Naive thymus-derived CD4-positive, alpha-beta T cell (primary cell): Measurements from ENCODE around the gene KLHL17. TPM values are rescaled to one million over a fixed set of nuclear protein-coding genes. Genes with fewer than 3 reads are reported as not detected.

Experiments
- ATAC-seq: fragments of 150-1000 bp; cut with Tn5 transposase; 2 replicates; pipeline ENCODE4 v1.10.0; 2021; ENCODE audit warnings: mild to moderate bottlenecking, moderate library complexity
- CTCF ChIA-PET: fragments of 350-600 bp; sonication (Branson Sonifier 250); formaldehyde crosslinking; loops from one replicate; lab custom pipeline; 2021; ENCODE audit warnings: antibody characterized with exemption; lab: Charles Lee
- POLR2A ChIA-PET: fragments of 350-600 bp; sonication (Branson Sonifier 250); formaldehyde crosslinking; loops from one replicate; lab custom pipeline; 2021; ENCODE audit warnings: antibody characterized with exemption, inconsistent platforms; lab: Charles Lee
- DNase-seq, 9 donors: peaks; one replicate each; pipeline versions ENCODE4 v3.0.0 to v3.0.0-alpha.2; 2020 to 2022; ENCODE audit warnings: mixed read lengths in 1 of 9
- H3K27ac ChIP-seq: one replicate; pipeline ENCODE4 v1.7.0; 2013; ENCODE audit warnings: mild to moderate bottlenecking, low read depth, low read length, moderate library complexity
- H3K27me3 ChIP-seq, 2 donors: one replicate each; pipeline ENCODE4 v1.7.0; 2013; ENCODE audit warnings: low read length in 2 of 2, mild to moderate bottlenecking in 2 of 2, moderate library complexity in 2 of 2; ENCODE audit not compliant: control insufficient read depth in 2 of 2, insufficient read depth in 2 of 2
- H3K36me3 ChIP-seq, 3 experiments: 1 replicate in 2 of 3; 2 replicates in 1 of 3; pipeline ENCODE4 v1.7.0; 2013; ENCODE audit warnings: low read length in 3 of 3, mild to moderate bottlenecking in 3 of 3, moderate library complexity in 1 of 3; ENCODE audit not compliant: insufficient read depth in 3 of 3, control insufficient read depth in 2 of 3
- H3K4me1 ChIP-seq, 2 donors: one replicate each; pipeline ENCODE4 v1.7.0; 2013; ENCODE audit warnings: low read length in 2 of 2, mild to moderate bottlenecking in 2 of 2, moderate library complexity in 1 of 2; ENCODE audit not compliant: control insufficient read depth in 2 of 2, insufficient read depth in 2 of 2
- H3K4me3 ChIP-seq: 2 replicates; pipeline ENCODE4 v1.7.0; 2013; ENCODE audit warnings: mild to moderate bottlenecking, low read length
- H3K9me3 ChIP-seq, 3 experiments: 1 replicate in 2 of 3; 2 replicates in 1 of 3; pipeline ENCODE4 v1.7.0; 2013; ENCODE audit warnings: low read length in 3 of 3; ENCODE audit not compliant: control insufficient read depth in 2 of 3
- H3K27ac Mint-ChIP-seq, 9 donors: one replicate each; pipeline ENCODE4 v1.8.0; 2020 to 2022; ENCODE audit warnings: mixed read lengths in 9 of 9, mild to moderate bottlenecking in 8 of 9, moderate library complexity in 5 of 9, inconsistent platforms in 2 of 9
- H3K27me3 Mint-ChIP-seq, 5 donors: one replicate each; pipeline ENCODE4 v1.8.0; 2021 to 2022; ENCODE audit warnings: mixed read lengths in 5 of 5, mild to moderate bottlenecking in 1 of 5
- H3K36me3 Mint-ChIP-seq, 5 donors: one replicate each; pipeline ENCODE4 v1.8.0; 2020 to 2022; ENCODE audit warnings: mixed read lengths in 5 of 5, mild to moderate bottlenecking in 3 of 5, inconsistent platforms in 1 of 5
- H3K4me1 Mint-ChIP-seq, 7 donors: one replicate each; pipeline ENCODE4 v1.8.0; 2020 to 2022; ENCODE audit warnings: mixed read lengths in 7 of 7, mild to moderate bottlenecking in 3 of 7, inconsistent platforms in 1 of 7
- H3K4me3 Mint-ChIP-seq, 10 donors: one replicate each; pipeline ENCODE4 v1.8.0; 2020 to 2022; ENCODE audit warnings: mild to moderate bottlenecking in 10 of 10, mixed read lengths in 10 of 10, moderate library complexity in 6 of 10, inconsistent platforms in 2 of 10
- H3K9me3 Mint-ChIP-seq, 11 donors: one replicate each; pipeline ENCODE4 v1.8.0; 2020 to 2022; ENCODE audit warnings: mixed read lengths in 11 of 11, mild to moderate bottlenecking in 4 of 11, inconsistent platforms in 1 of 11, moderate library complexity in 1 of 11
- intact Hi-C, 2 donors: fragments of 100-400 bp; cut with micrococcal nuclease; formaldehyde crosslinking; loops; one replicate each; pipeline ENCODE4 v1.15.1; 2023
- polyA plus RNA-seq, 2 donors: library from polyadenylated mRNA; unstranded; fragments of 300-500 nt; fragmentation: Illumina TruSeq; gene quantifications; one replicate each; pipeline ENCODE4 v1.2.3, GENCODE V29; 2021
- total RNA-seq, 6 experiments: library from RNA in 5 of 6; stranded (reverse) in 5 of 6; gene quantifications; 1 replicate in 5 of 6; 2 replicates in 1 of 6; pipeline ENCODE4 v1.2.3 and lab custom pipeline; 2021 to 2026

Gene KLHL17
- total and polyA plus RNA-seq, 7 experiments from 2014 or later, result 0.58 to 34.2 (median 20.7) TPM

- ChIA-PET POLR2A (no interaction called here), CTCF (no interaction called here)
- Histone ChIP-seq H3K27ac (no peak overlapping the region), H3K36me3 (peaks cover 0 to 14% (median 0%) of the 10 kb centered on the region in 3 experiments), H3K27me3 (no peaks in the 10 kb centered on the region), H3K4me3 (no peak overlapping the region), H3K9me3 (no peaks in the 10 kb centered on the region), H3K4me1 (peaks cover 4 to 5% of the 10 kb centered on the region in 2 donors)
- DNase-seq (no peak), ATAC-seq (no peak)
- Mint-ChIP-seq H3K4me1 (peaks cover 0 to 14% (median 3%) of the 10 kb centered on the region in 7 donors), H3K36me3 (peaks cover 0 to 8% (median 0%) of the 10 kb centered on the region in 5 donors), H3K4me3 (peak overlapping the region in 1 of 10 donors; percentile 19), H3K27ac (no peak overlapping the region), H3K9me3 (peaks cover 0 to 2% (median 0%) of the 10 kb centered on the region in 11 donors), H3K27me3 (peaks cover 4 to 6% (median 5%) of the 10 kb centered on the region in 5 donors)
- intact Hi-C loops, result no loop called here
Measured at GRCh38 chr1:963746-964525, 3.6 kb downstream of the KLHL17 start.

- H3K9me3 Mint-ChIP-seq, result peaks cover 0 to 4% (median 0%) of the 10 kb centered on the region in 11 donors
- no peak overlapping the region for H3K27ac ChIP-seq
- POLR2A ChIA-PET, result no interaction called here
Measured at GRCh38 chr1:964691-965525, 4.5 kb downstream of the KLHL17 start.

GRCh38 chr1:965526-966134 lies 5.2 kb downstream of the KLHL17 start:
- H3K9me3 Mint-ChIP-seq, result peaks cover 0 to 4% (median 0%) of the 10 kb centered on the region in 11 donors
- peaks cover 4 to 15% (median 5%) of the 10 kb centered on the region in 5 donors for H3K27me3 Mint-ChIP-seq
- DNase-seq, result no peak
- Histone ChIP-seq H3K4me1 (peaks cover 4 to 5% of the 10 kb centered on the region in 2 donors), H3K9me3 (no peaks in the 10 kb centered on the region), H3K36me3 (peaks cover 0 to 12% (median 0%) of the 10 kb centered on the region in 3 experiments), H3K4me3 (no peak overlapping the region), H3K27ac (no peak overlapping the region), H3K27me3 (no peaks in the 10 kb centered on the region)
- ATAC-seq, result no peak
- peaks cover 0 to 14% (median 0%) of the 10 kb centered on the region in 7 donors for H3K4me1 Mint-ChIP-seq
- H3K27ac Mint-ChIP-seq, result no peak overlapping the region
- intact Hi-C loops, result no loop called here
- ChIA-PET CTCF (no interaction called here), POLR2A (no interaction called here)
- H3K36me3 Mint-ChIP-seq, result peaks cover 0 to 8% (median 0%) of the 10 kb centered on the region in 5 donors
- peak overlapping the region in 5 of 10 donors; percentile 38 to 83 (median 50) for H3K4me3 Mint-ChIP-seq

More at GRCh38 chr1:964691-965525, 4.5 kb downstream of the KLHL17 start:
- H3K27ac Mint-ChIP-seq, result no peak overlapping the region
- CTCF ChIA-PET, result no interaction called here
- Histone ChIP-seq H3K36me3 (peaks cover 0 to 12% (median 0%) of the 10 kb centered on the region in 3 experiments), H3K4me3 (no peak overlapping the region), H3K4me1 (peaks cover 4 to 5% of the 10 kb centered on the region in 2 donors), H3K9me3 (no peaks in the 10 kb centered on the region), H3K27me3 (no peaks in the 10 kb centered on the region)
- no peak for DNase-seq
- no peak for ATAC-seq
- H3K27me3 Mint-ChIP-seq, result peaks cover 4 to 15% (median 5%) of the 10 kb centered on the region in 5 donors
- H3K36me3 Mint-ChIP-seq, result peaks cover 0 to 8% (median 0%) of the 10 kb centered on the region in 5 donors
- peak overlapping the region in 6 of 10 donors; percentile 20 to 83 (median 44) for H3K4me3 Mint-ChIP-seq
- H3K4me1 Mint-ChIP-seq, result peaks cover 0 to 14% (median 0%) of the 10 kb centered on the region in 7 donors
- intact Hi-C loops, result no loop called here

GRCh38 chr1:966135-966703 lies 5.8 kb downstream of the KLHL17 start, which contains the start of gene PLEKHN1:
Gene PLEKHN1 (plus strand): TSS chr1:966482. CDS start chr1:966532, 50 bp downstream.
- peaks cover 4 to 15% (median 5%) of the 10 kb centered on the region in 5 donors for H3K27me3 Mint-ChIP-seq
- Histone ChIP-seq H3K36me3 (peaks cover 0 to 12% (median 0%) of the 10 kb centered on the region in 3 experiments), H3K27me3 (no peaks in the 10 kb centered on the region), H3K27ac (peak within 1 kb of the TSS; percentile 36), H3K4me3 (peak within 1 kb of the TSS; percentile 78), H3K9me3 (no peaks in the 10 kb centered on the region), H3K4me1 (peaks cover 4 to 5% of the 10 kb centered on the region in 2 donors)
- POLR2A ChIA-PET, result no interaction called here
- peak within 1 kb of the TSS; percentile 51 to 91 (median 79) for H3K4me3 Mint-ChIP-seq
- H3K9me3 Mint-ChIP-seq, result peaks cover 0 to 4% (median 0%) of the 10 kb centered on the region in 11 donors
- peak; percentile 47 for ATAC-seq
- H3K27ac Mint-ChIP-seq, result peak within 1 kb of the TSS in 1 of 9 donors; percentile 86
- CTCF ChIA-PET, result interaction anchor here (1.7 kb wide), 1 partner anchor 10 kb away, joined by 8 read pairs; no protein-coding TSS in a partner anchor
- H3K4me1 Mint-ChIP-seq, result peaks cover 0 to 14% (median 0%) of the 10 kb centered on the region in 7 donors
- DNase-seq, result peak in 1 of 9 donors; percentile 47
- peaks cover 0 to 8% (median 0%) of the 10 kb centered on the region in 5 donors for H3K36me3 Mint-ChIP-seq
- intact Hi-C loops, result no loop called here

- intact Hi-C loops, result loop anchor here in 1 of 2 donors (1.0 kb wide), 1 partner anchor 8 kb away; the partner anchor contains the start of gene NOC2L
- H3K4me1 ChIP-seq, result peaks cover 4 to 5% of the 10 kb centered on the region in 2 donors
- CTCF ChIA-PET, result interaction anchor here (0.6 to 1.7 kb wide), 2 partner anchors 10 to 146 kb away, joined by 3 to 8 read pairs; no protein-coding TSS in a partner anchor
- peak overlapping the region; percentile 51 to 91 (median 79) for H3K4me3 Mint-ChIP-seq
- peak; percentile 28 to 78 (median 51) for DNase-seq
- no peaks in the 10 kb centered on the region for H3K27me3 ChIP-seq
- H3K9me3 Mint-ChIP-seq, result peaks cover 0 to 4% (median 0%) of the 10 kb centered on the region in 11 donors
- peak overlapping the region; percentile 78 for H3K4me3 ChIP-seq
- no peaks in the 10 kb centered on the region for H3K9me3 ChIP-seq
- peaks cover 4 to 15% (median 5%) of the 10 kb centered on the region in 5 donors for H3K27me3 Mint-ChIP-seq
- peak overlapping the region in 1 of 9 donors; percentile 86 for H3K27ac Mint-ChIP-seq
- peak; percentile 85 for ATAC-seq
- peaks cover 0 to 9% (median 0%) of the 10 kb centered on the region in 7 donors for H3K4me1 Mint-ChIP-seq
- POLR2A ChIA-PET, result interaction anchor here (0.7 kb wide), 1 partner anchor 28 kb away, joined by 3 read pairs; no protein-coding TSS in a partner anchor
- peaks cover 0 to 8% (median 0%) of the 10 kb centered on the region in 5 donors for H3K36me3 Mint-ChIP-seq
- peak overlapping the region; percentile 36 for H3K27ac ChIP-seq
- peaks cover 0 to 12% (median 0%) of the 10 kb centered on the region in 3 experiments for H3K36me3 ChIP-seq
Measured at GRCh38 chr1:966704-967300, 6.4 kb downstream of the KLHL17 start.
